Stimulated activated CD4-positive, alpha-beta T cell treated with anti-CD3 and anti-CD28 coated beads, Interleukin-1b, Interleukin-23, amount 100 ng/mL, for 24 hours (primary cell): ENCODE measurements around the gene CDAN1.

Source experiments
- DNase-seq, 4 experiments: peaks; one replicate each; pipeline ENCODE4 v3.0.0-alpha.2; 2020; ENCODE audit warnings: low read depth in 4 of 4, low spot score in 1 of 4

CDAN1 gene

GRCh38 chr15:42735382-42736165 is 1.4 kb downstream of the CDAN1 start:
- DNase-seq: no peak

- no peak for DNase-seq
These were observed 2.8 kb downstream of the CDAN1 start for GRCh38 chr15:42734076-42734672.

GRCh38 chr15:42733027-42733426 is 3.9 kb downstream of the CDAN1 start:
- DNase-seq: no peak

GRCh38 chr15:42732095-42732827 is 4.7 kb downstream of the CDAN1 start:
- DNase-seq: no peak

- DNase-seq: no peak
These were observed 5.5 kb downstream of the CDAN1 start for GRCh38 chr15:42731461-42731860.

GRCh38 chr15:42730536-42730935 is 6.4 kb downstream of the CDAN1 start:
- DNase-seq: no peak

GRCh38 chr15:42730135-42730534 is 6.8 kb downstream of the CDAN1 start:
- DNase-seq: no peak

GRCh38 chr15:42729409-42729808 is 7.5 kb downstream of the CDAN1 start:
- no peak for DNase-seq

GRCh38 chr15:42728972-42729371 is 8.0 kb downstream of the CDAN1 start:
- no peak for DNase-seq

GRCh38 chr15:42728560-42728959 is 8.4 kb downstream of the CDAN1 start:
- DNase-seq: no peak

- no peak for DNase-seq
These were observed 9.1 kb downstream of the CDAN1 start for GRCh38 chr15:42727750-42728381.

GRCh38 chr15:42726114-42726513 is 10.8 kb downstream of the CDAN1 start:
- no peak for DNase-seq

- no peak for DNase-seq
These were observed 11.5 kb downstream of the CDAN1 start for GRCh38 chr15:42725331-42725903.

GRCh38 chr15:42724276-42724675 is 12.7 kb downstream of the CDAN1 start:
- no peak for DNase-seq

- no peak for DNase-seq
These were observed 13.9 kb downstream of the CDAN1 start for GRCh38 chr15:42723068-42723467.

- DNase-seq: no peak
These were observed 15.0 kb downstream of the CDAN1 start for GRCh38 chr15:42721916-42722315.

- no peak for DNase-seq
These were observed 15.9 kb downstream of the CDAN1 start for GRCh38 chr15:42721016-42721415.

- DNase-seq: no peak
These were observed 16.9 kb downstream of the CDAN1 start for GRCh38 chr15:42720071-42720470.

GRCh38 chr15:42719043-42719442 is 17.9 kb downstream of the CDAN1 start:
- no peak for DNase-seq

- no peak for DNase-seq
These were observed 20.3 kb downstream of the CDAN1 start for GRCh38 chr15:42716626-42717025.

- DNase-seq: no peak
These were observed 20.8 kb downstream of the CDAN1 start for GRCh38 chr15:42716125-42716524.
